GM06990 (cell line): Measurements from ENCODE around the gene AMPD1.
A peak's percentile ranks its signal among the peaks of the same experiment; 100 is the strongest.

Experiments used
- DNase-seq: peaks from one replicate; pipeline ENCODE4 v3.0.0-alpha.2; 2011; ENCODE audit not compliant: insufficient read length; ENCODE audit errors: extremely low read depth
- H3K27me3 ChIP-seq: replicated peaks from 2 replicates; pipeline ENCODE4 v1.6.0; 2011; ENCODE audit warnings: low read length; ENCODE audit not compliant: control insufficient read depth, insufficient read depth
- H3K36me3 ChIP-seq: 2 replicates; pipeline ENCODE4 v1.5.1; 2011; ENCODE audit warnings: low read length; ENCODE audit not compliant: control insufficient read depth, insufficient read depth
- H3K4me3 ChIP-seq: replicated peaks from 2 replicates; pipeline ENCODE4 v1.5.1; 2011; ENCODE audit warnings: low read depth, mild to moderate bottlenecking, control low read depth, low read length
- CTCF ChIP-seq: IDR thresholded peaks from 2 replicates; pipeline ENCODE4 v1.5.1; 2011; ENCODE audit warnings: low read length, control low read depth, mild to moderate bottlenecking, inconsistent platforms; ENCODE audit not compliant: insufficient read depth, poor library complexity, severe bottlenecking

Gene AMPD1

GRCh38 chr1:114719424-114719787 lies 24.1 kb upstream of the AMPD1 start:
- no peak for TF ChIP-seq CTCF
- no peaks in the 10 kb centered on the region for H3K27me3 ChIP-seq
- peaks cover 12% of the 10 kb centered on the region for H3K36me3 ChIP-seq
- H3K4me3 ChIP-seq = no peak overlapping the region
- DNase-seq = no peak

- H3K36me3 ChIP-seq = peaks cover 12% of the 10 kb centered on the region
- no peak for DNase-seq
- H3K4me3 ChIP-seq = no peak overlapping the region
- no peak for TF ChIP-seq CTCF
- H3K27me3 ChIP-seq = no peaks in the 10 kb centered on the region
These were observed 23.5 kb upstream of the AMPD1 start for GRCh38 chr1:114718661-114719423.

- no peak for TF ChIP-seq CTCF
- DNase-seq = peak; percentile 92
- Histone ChIP-seq H3K36me3 (peaks cover 15% of the 10 kb centered on the region), H3K4me3 (peak within 1 kb of the TSS; percentile 96), H3K27me3 (no peaks in the 10 kb centered on the region)
These were observed 21.2 kb upstream of the AMPD1 start, which contains the start of gene NRAS for GRCh38 chr1:114716304-114717170. Gene NRAS (minus strand): TSS chr1:114716771. CDS start chr1:114716160, 611 bp downstream.

GRCh38 chr1:114715952-114716303 lies 20.6 kb upstream of the AMPD1 start:
- TF ChIP-seq CTCF = no peak

GRCh38 chr1:114712977-114713376 lies 17.6 kb upstream of the AMPD1 start:
- no peak for TF ChIP-seq CTCF
- Histone ChIP-seq H3K27me3 (no peaks in the 10 kb centered on the region), H3K36me3 (peaks cover 12% of the 10 kb centered on the region), H3K4me3 (no peak overlapping the region)
- DNase-seq = no peak

More at GRCh38 chr1:114715952-114716303, 20.6 kb upstream of the AMPD1 start:
- DNase-seq = no peak
- Histone ChIP-seq H3K36me3 (peaks cover 15% of the 10 kb centered on the region), H3K4me3 (peak overlapping the region; percentile 96), H3K27me3 (no peaks in the 10 kb centered on the region)
